ENCODE measurements around the gene PLAA.
"Not testable (repeated sequence)": the region's sequence is repeated elsewhere in the genome, so short reads cannot be mapped to it uniquely, and the experiment has no call there.

Gene PLAA

GRCh38 chr9:26891726-26892125 is 55.3 kb downstream of the PLAA start:
- Histone ChIP-seq H3K4me3 (ENCODE audit: low read depth, low read length) (peak overlapping the region; percentile 72), H3K4me1 (no peaks in the 10 kb centered on the region), H3K27me3 (no peaks in the 10 kb centered on the region), H3K9me3 (no peaks in the 10 kb centered on the region), H3K36me3 (no peaks in the 10 kb centered on the region; the same call in 1 of the 2 replicates)
- DNase-seq, result no peak
- no peak for TF ChIP-seq CTCF (IDR thresholded peaks at IDR 0.05; ENCODE audit: low read depth, low read length)

- no peak for TF ChIP-seq CTCF (IDR thresholded peaks at IDR 0.05; ENCODE audit: low read depth, low read length)
- Histone ChIP-seq H3K4me3 (ENCODE audit: low read depth, low read length) (no peak overlapping the region), H3K27me3 (no peaks in the 10 kb centered on the region), H3K36me3 (peaks cover 16% of the 10 kb centered on the region), H3K4me1 (no peaks in the 10 kb centered on the region), H3K9me3 (no peaks in the 10 kb centered on the region)
- no peak for DNase-seq
These were observed 58.8 kb downstream of the PLAA start for GRCh38 chr9:26888271-26888670.

- no peak for TF ChIP-seq CTCF (IDR thresholded peaks at IDR 0.05; ENCODE audit: low read depth, low read length)
- Histone ChIP-seq H3K36me3 (peaks cover 54% of the 10 kb centered on the region), H3K4me1 (no peaks in the 10 kb centered on the region), H3K9me3 (no peaks in the 10 kb centered on the region), H3K27me3 (no peaks in the 10 kb centered on the region), H3K4me3 (ENCODE audit: low read depth, low read length) (no peak overlapping the region)
- DNase-seq, result no peak
These were observed 64.9 kb downstream of the PLAA start for GRCh38 chr9:26882154-26882553.

GRCh38 chr9:26880262-26880661 is 66.8 kb downstream of the PLAA start:
- no peaks in the 10 kb centered on the region for H3K4me1 ChIP-seq
- H3K27me3 ChIP-seq, result no peaks in the 10 kb centered on the region
- peaks cover 55% of the 10 kb centered on the region for H3K36me3 ChIP-seq
- no peak for DNase-seq
- no peak overlapping the region for H3K4me3 ChIP-seq (ENCODE audit: low read depth, low read length)
- no peak for TF ChIP-seq CTCF (IDR thresholded peaks at IDR 0.05; ENCODE audit: low read depth, low read length)
- no peaks in the 10 kb centered on the region for H3K9me3 ChIP-seq

GRCh38 chr9:26875155-26875554 is 71.9 kb downstream of the PLAA start:
- not testable (repeated sequence) for DNase-seq; H3K4me3 ChIP-seq (ENCODE audit: low read depth, low read length)
- peaks cover 13% of the 10 kb centered on the region for H3K36me3 ChIP-seq

GRCh38 chr9:26870292-26870691 is 76.8 kb downstream of the PLAA start:
- Histone ChIP-seq H3K9me3 (no peaks in the 10 kb centered on the region; the same call in 1 of the 2 replicates), H3K27me3 (no peaks in the 10 kb centered on the region), H3K4me1 (no peaks in the 10 kb centered on the region), H3K4me3 (ENCODE audit: low read depth, low read length) (no peak overlapping the region), H3K36me3 (peaks cover 12% of the 10 kb centered on the region)
- TF ChIP-seq CTCF (IDR thresholded peaks at IDR 0.05; ENCODE audit: low read depth, low read length), result no peak
- no peak for DNase-seq

More at GRCh38 chr9:26875155-26875554, 71.9 kb downstream of the PLAA start:
- H3K4me1 ChIP-seq, H3K27me3 ChIP-seq, H3K9me3 ChIP-seq: not testable (repeated sequence)

- peaks cover 22% of the 10 kb centered on the region for H3K36me3 ChIP-seq
- H3K4me3 ChIP-seq (ENCODE audit: low read depth, low read length), result no peak overlapping the region
- no peaks in the 10 kb centered on the region for H3K4me1 ChIP-seq
- no peaks in the 10 kb centered on the region; the same call in 1 of the 2 replicates for H3K9me3 ChIP-seq
- TF ChIP-seq CTCF (IDR thresholded peaks at IDR 0.05; ENCODE audit: low read depth, low read length), result peak; percentile 56
- no peaks in the 10 kb centered on the region for H3K27me3 ChIP-seq
- DNase-seq, result no peak
These were observed 84.0 kb downstream of the PLAA start for GRCh38 chr9:26863074-26863473.
